Muscle layer of duodenum (tissue), 2 donors: ENCODE measurements around the gene GMDS.

Source experiments
- H3K27ac ChIP-seq: one replicate; pipeline ENCODE4 v1.7.0; 2013; ENCODE audit warnings: mild to moderate bottlenecking, low read length
- H3K27me3 ChIP-seq: one replicate; pipeline ENCODE4 v1.7.0; 2013; ENCODE audit warnings: low read depth, mild to moderate bottlenecking, control low read depth, low read length
- H3K36me3 ChIP-seq, 2 donors: one replicate each; pipeline ENCODE4 v1.7.0; 2013; ENCODE audit warnings: low read length in 2 of 2, control low read depth in 1 of 2, mild to moderate bottlenecking in 1 of 2; ENCODE audit not compliant: insufficient read depth in 2 of 2, control insufficient read depth in 1 of 2
- H3K4me1 ChIP-seq, 2 donors: one replicate each; pipeline ENCODE4 v1.7.0; 2013; ENCODE audit warnings: low read length in 2 of 2, mild to moderate bottlenecking in 2 of 2, control low read depth in 1 of 2, moderate library complexity in 1 of 2; ENCODE audit not compliant: insufficient read depth in 2 of 2, control insufficient read depth in 1 of 2
- H3K4me3 ChIP-seq, 2 donors: one replicate each; pipeline ENCODE4 v1.7.0; 2013; ENCODE audit warnings: low read length in 2 of 2, low read depth in 1 of 2, mild to moderate bottlenecking in 1 of 2
- H3K9me3 ChIP-seq, 2 donors: one replicate each; pipeline ENCODE4 v1.7.0; 2013; ENCODE audit warnings: low read length in 2 of 2, control low read depth in 1 of 2, mild to moderate bottlenecking in 1 of 2; ENCODE audit not compliant: control insufficient read depth in 1 of 2
- donor health status: healthy.

Gene GMDS

GRCh38 chr6:1576166-1576565 lies 669.2 kb downstream of the GMDS start:
- Histone ChIP-seq H3K9me3 (peaks cover 0 to 4% of the 10 kb centered on the region in 2 donors), H3K4me1 (no peaks in the 10 kb centered on the region), H3K27ac (no peak overlapping the region), H3K36me3 (no peaks in the 10 kb centered on the region), H3K4me3 (no peak overlapping the region), H3K27me3 (no peaks in the 10 kb centered on the region)

- Histone ChIP-seq H3K36me3 (no peaks in the 10 kb centered on the region), H3K27ac (no peak overlapping the region), H3K27me3 (no peaks in the 10 kb centered on the region), H3K4me3 (no peak overlapping the region), H3K4me1 (no peaks in the 10 kb centered on the region), H3K9me3 (peaks cover 0 to 6% of the 10 kb centered on the region in 2 donors)
These were observed 670.0 kb downstream of the GMDS start for GRCh38 chr6:1575210-1576041.

- H3K4me1 ChIP-seq = no peaks in the 10 kb centered on the region
- H3K36me3 ChIP-seq = no peaks in the 10 kb centered on the region
- peaks cover 0 to 10% of the 10 kb centered on the region in 2 donors for H3K9me3 ChIP-seq
- no peak overlapping the region for H3K4me3 ChIP-seq
- no peak overlapping the region for H3K27ac ChIP-seq
- no peaks in the 10 kb centered on the region for H3K27me3 ChIP-seq
These were observed 670.6 kb downstream of the GMDS start for GRCh38 chr6:1574890-1575209.

GRCh38 chr6:1574083-1574761 lies 671.2 kb downstream of the GMDS start:
- peaks cover 0 to 10% of the 10 kb centered on the region in 2 donors for H3K9me3 ChIP-seq
- no peaks in the 10 kb centered on the region for H3K27me3 ChIP-seq
- no peaks in the 10 kb centered on the region for H3K4me1 ChIP-seq
- no peak overlapping the region for H3K27ac ChIP-seq
- H3K36me3 ChIP-seq = no peaks in the 10 kb centered on the region
- H3K4me3 ChIP-seq = no peak overlapping the region
